C4-2B (cell line): Measurements from ENCODE around the gene LRBA.

Source experiments
- ZFX ChIP-seq: fragments of 450-650 bp; IDR thresholded peaks from 2 replicates; pipeline ENCODE4 v1.6.1; 2017
- TF ChIP-seq, protein P1 (sequence below): fragments of 450-650 bp; conservative IDR thresholded peaks from 2 replicates; pipeline ENCODE4 v1.5.1; 2017; ENCODE audit warnings: mild to moderate bottlenecking

DNA sequence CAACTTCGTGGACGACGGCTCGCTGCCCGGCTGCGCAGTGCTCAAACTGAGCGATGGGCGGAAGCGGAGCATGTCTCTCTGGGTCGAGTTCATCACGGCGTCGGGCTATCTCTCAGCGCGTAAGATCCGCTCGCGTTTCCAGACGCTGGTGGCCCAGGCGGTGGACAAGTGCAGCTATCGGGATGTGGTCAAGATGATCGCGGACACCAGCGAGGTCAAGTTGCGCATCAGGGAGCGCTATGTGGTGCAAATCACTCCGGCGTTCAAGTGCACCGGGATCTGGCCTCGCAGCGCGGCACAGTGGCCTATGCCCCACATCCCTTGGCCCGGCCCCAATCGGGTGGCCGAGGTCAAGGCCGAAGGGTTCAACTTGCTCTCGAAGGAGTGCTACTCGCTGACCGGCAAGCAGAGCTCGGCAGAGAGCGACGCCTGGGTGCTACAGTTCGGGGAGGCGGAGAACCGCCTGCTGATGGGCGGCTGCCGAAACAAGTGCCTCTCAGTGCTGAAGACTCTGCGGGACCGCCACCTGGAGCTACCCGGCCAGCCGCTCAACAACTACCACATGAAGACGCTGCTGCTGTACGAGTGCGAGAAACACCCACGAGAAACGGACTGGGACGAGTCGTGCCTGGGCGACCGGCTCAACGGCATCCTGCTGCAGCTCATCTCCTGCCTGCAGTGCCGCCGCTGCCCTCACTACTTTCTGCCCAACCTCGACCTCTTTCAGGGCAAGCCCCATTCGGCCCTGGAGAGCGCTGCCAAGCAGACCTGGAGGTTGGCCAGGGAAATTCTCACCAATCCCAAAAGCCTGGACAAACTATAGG, 431.6 kb downstream of the LRBA start:
- TF ChIP-seq, protein P1, sequence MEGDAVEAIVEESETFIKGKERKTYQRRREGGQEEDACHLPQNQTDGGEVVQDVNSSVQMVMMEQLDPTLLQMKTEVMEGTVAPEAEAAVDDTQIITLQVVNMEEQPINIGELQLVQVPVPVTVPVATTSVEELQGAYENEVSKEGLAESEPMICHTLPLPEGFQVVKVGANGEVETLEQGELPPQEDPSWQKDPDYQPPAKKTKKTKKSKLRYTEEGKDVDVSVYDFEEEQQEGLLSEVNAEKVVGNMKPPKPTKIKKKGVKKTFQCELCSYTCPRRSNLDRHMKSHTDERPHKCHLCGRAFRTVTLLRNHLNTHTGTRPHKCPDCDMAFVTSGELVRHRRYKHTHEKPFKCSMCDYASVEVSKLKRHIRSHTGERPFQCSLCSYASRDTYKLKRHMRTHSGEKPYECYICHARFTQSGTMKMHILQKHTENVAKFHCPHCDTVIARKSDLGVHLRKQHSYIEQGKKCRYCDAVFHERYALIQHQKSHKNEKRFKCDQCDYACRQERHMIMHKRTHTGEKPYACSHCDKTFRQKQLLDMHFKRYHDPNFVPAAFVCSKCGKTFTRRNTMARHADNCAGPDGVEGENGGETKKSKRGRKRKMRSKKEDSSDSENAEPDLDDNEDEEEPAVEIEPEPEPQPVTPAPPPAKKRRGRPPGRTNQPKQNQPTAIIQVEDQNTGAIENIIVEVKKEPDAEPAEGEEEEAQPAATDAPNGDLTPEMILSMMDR: no peak
- TF ChIP-seq ZFX: no peak
